Measurements from ENCODE around the gene PROZ.

DNA sequence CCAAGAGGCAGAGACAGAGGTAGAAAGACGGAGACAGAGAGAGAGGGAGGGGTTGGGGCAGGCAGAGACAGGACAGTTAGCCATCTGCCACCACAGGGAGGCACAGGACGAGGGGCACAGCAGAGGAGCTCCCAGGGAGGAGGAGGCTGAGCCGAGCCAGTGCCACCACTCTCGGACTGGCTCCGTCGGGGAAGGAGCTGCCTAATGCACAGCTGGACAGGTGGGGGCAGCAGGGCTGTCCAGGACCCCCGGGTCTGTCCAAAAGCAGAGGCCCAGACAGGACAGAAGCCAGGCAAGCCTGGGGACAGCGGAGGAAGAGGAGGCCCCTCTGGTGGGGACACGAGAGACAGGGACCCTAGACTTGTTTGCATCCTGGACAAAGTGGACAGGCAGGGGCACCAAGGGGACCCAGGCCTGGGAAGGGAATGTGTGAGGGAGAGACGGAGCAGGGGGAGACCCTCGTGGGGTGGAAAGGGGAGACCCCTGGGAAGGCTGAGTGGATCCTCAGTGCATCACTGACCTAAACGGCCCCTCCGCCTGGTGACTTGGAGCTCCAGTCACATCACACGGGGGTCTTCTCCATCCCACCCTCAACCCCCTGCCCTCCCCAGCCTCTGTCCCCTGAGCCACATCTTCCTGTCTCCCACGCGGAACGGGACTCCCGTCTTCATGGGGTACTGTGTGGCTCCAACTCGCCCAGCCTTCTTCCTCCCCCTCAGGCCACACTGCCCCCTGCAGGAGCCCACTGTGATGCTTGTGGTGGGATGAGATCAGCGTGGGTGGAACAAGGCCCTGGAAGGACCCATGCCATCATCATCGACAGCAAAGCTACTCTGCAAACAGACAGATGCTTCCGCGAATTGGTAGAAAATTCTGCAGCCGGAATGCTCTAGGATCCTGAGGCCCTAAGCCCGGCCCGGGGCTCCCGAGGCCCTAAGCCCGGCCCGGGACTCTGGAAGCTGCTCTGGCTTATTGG lies 34.9 kb upstream of the PROZ start:
- TF ChIP-seq POLR2AphosphoS5 (IDR thresholded peaks at IDR 0.05; ENCODE audit: borderline replicate concordance, low read depth, low read length): no peak
- TF ChIP-seq EZH2 (IDR thresholded peaks at IDR 0.05): no peak
- no peak for TF ChIP-seq FOXP2 (optimal IDR thresholded peaks at IDR 0.05; ENCODE audit: control extremely low read depth, extremely low read length, insufficient read depth)
